IMR-90 (cell line): ENCODE results near the gene TBCD. TPM values are rescaled to one million over a fixed set of nuclear protein-coding genes. Genes with fewer than 3 reads are reported as not detected.

Source experiments
- ATAC-seq: fragments of 200-7000 bp; cut with Tn5 transposase; 2 replicates; pipeline ENCODE4 v1.9.1; 2020; ENCODE audit warnings: low read depth, mild to moderate bottlenecking, moderate library complexity
- BruUV-seq: library from RNA; stranded (reverse); fragments of 400-500 nt; replicated peaks from 2 replicates; lab custom pipeline; 2021; lab: Mats Ljungman, UMichigan
- CTCF ChIA-PET: fragments of 300-600 bp; formaldehyde crosslinking; extraction: SDS; loops from one replicate; lab custom pipeline; 2021; ENCODE audit warnings: antibody characterized with exemption; lab: Yijun Ruan, JAX
- POLR2A ChIA-PET: fragments of 300-600 bp; sonication (Branson Sonifier 250); formaldehyde crosslinking; loops from one replicate; lab custom pipeline; 2022; ENCODE audit warnings: antibody characterized with exemption; ENCODE audit not compliant: unreplicated experiment; lab: Charles Lee
- DNase-seq: peaks from one replicate; pipeline ENCODE4 v3.0.0; 2013
- H2AFZ ChIP-seq: replicated peaks from 2 replicates; pipeline ENCODE3; 2013; ENCODE audit warnings: low read length, mild to moderate bottlenecking; ENCODE audit not compliant: poor library complexity
- H2AK5ac ChIP-seq: 2 replicates; pipeline ENCODE4 v1.6.1; 2013; ENCODE audit warnings: low read depth, low read length, inconsistent platforms
- H2AK9ac ChIP-seq: replicated peaks from 2 replicates; pipeline ENCODE3; 2013; ENCODE audit warnings: mild to moderate bottlenecking, low read depth, low read length, moderate library complexity; ENCODE audit not compliant: poor library complexity
- H2BK120ac ChIP-seq: 2 replicates; pipeline ENCODE4 v1.6.1; 2013; ENCODE audit warnings: low read depth, low read length, inconsistent platforms
- H2BK15ac ChIP-seq: 3 replicates; pipeline ENCODE4 v1.6.1; 2013; ENCODE audit warnings: low read depth, low read length, inconsistent platforms
- H2BK20ac ChIP-seq: 2 replicates; pipeline ENCODE4 v1.6.1; 2013; ENCODE audit warnings: low read depth, mild to moderate bottlenecking, inconsistent platforms, low read length, moderate library complexity
- H2BK5ac ChIP-seq: 2 replicates; pipeline ENCODE4 v1.6.1; 2013; ENCODE audit warnings: mild to moderate bottlenecking, low read depth, low read length, inconsistent platforms; ENCODE audit not compliant: poor library complexity, severe bottlenecking
- H3K14ac ChIP-seq: replicated peaks from 2 replicates; pipeline ENCODE4 v1.6.1; 2013; ENCODE audit warnings: low read depth, low read length, inconsistent platforms
- H3K18ac ChIP-seq: 2 replicates; pipeline ENCODE4 v1.6.1; 2013; ENCODE audit warnings: low read depth, low read length, control low read depth
- H3K23ac ChIP-seq: 2 replicates; pipeline ENCODE4 v1.6.1; 2013; ENCODE audit warnings: low read depth, low read length, inconsistent platforms
- H3K27ac ChIP-seq: 2 replicates; pipeline ENCODE4 v1.5.1; 2013; ENCODE audit warnings: mild to moderate bottlenecking, control low read depth, low read length; ENCODE audit not compliant: insufficient read depth
- H3K27me3 ChIP-seq: 2 replicates; pipeline ENCODE4 v1.6.1; 2013; ENCODE audit warnings: low read length; ENCODE audit not compliant: control insufficient read depth, insufficient read depth
- H3K36me3 ChIP-seq: 2 replicates; pipeline ENCODE4 v1.6.1; 2013; ENCODE audit warnings: low read length, mixed read lengths; ENCODE audit not compliant: control insufficient read depth, insufficient read depth
- H3K4ac ChIP-seq: 2 replicates; pipeline ENCODE4 v1.6.1; 2013; ENCODE audit warnings: low read depth, low read length, inconsistent platforms
- H3K4me1 ChIP-seq: 2 replicates; pipeline ENCODE4 v1.6.1; 2013; ENCODE audit warnings: low read length, mixed read lengths; ENCODE audit not compliant: control insufficient read depth, insufficient read depth
- H3K4me2 ChIP-seq: 2 replicates; pipeline ENCODE4 v1.6.1; 2013; ENCODE audit warnings: low read depth, mild to moderate bottlenecking, control low read depth, low read length, moderate library complexity
- H3K4me3 ChIP-seq: 2 replicates; pipeline ENCODE4 v1.5.1; 2013; ENCODE audit warnings: low read depth, mild to moderate bottlenecking, control low read depth, low read length, moderate library complexity; ENCODE audit not compliant: insufficient read depth
- H3K56ac ChIP-seq: 2 replicates; pipeline ENCODE4 v1.6.1; 2013; ENCODE audit warnings: low read length, inconsistent platforms; ENCODE audit not compliant: insufficient read depth; ENCODE audit errors: extremely low read depth
- H3K79me1 ChIP-seq, 2 experiments: 2 replicates each; pipeline ENCODE4 v1.6.1; 2013; ENCODE audit warnings: low read length in 2 of 2, inconsistent platforms in 1 of 2, low read depth in 1 of 2
- H3K9ac ChIP-seq: 2 replicates; pipeline ENCODE4 v1.6.1; 2013; ENCODE audit warnings: low read depth, low read length, control low read depth
- H3K9me1 ChIP-seq: 2 replicates; pipeline ENCODE4 v1.6.1; 2013; ENCODE audit warnings: low read length, inconsistent platforms; ENCODE audit not compliant: insufficient read depth
- H3K9me3 ChIP-seq: 2 replicates; pipeline ENCODE4 v1.6.1; 2013; ENCODE audit warnings: low read length; ENCODE audit not compliant: control insufficient read depth, insufficient read depth
- H4K20me1 ChIP-seq: 2 replicates; pipeline ENCODE4 v1.6.1; 2013; ENCODE audit warnings: low read length, inconsistent platforms; ENCODE audit not compliant: insufficient read depth
- H4K5ac ChIP-seq: 2 replicates; pipeline ENCODE4 v1.6.1; 2013; ENCODE audit warnings: mild to moderate bottlenecking, low read depth, low read length, control low read depth
- H4K8ac ChIP-seq, 2 experiments: 2 replicates each; pipeline ENCODE4 v1.6.1; 2013; ENCODE audit warnings: low read depth in 2 of 2, low read length in 2 of 2, control low read depth in 1 of 2, inconsistent platforms in 1 of 2
- H4K91ac ChIP-seq: 2 replicates; pipeline ENCODE4 v1.6.1; 2013; ENCODE audit warnings: low read depth, low read length, inconsistent platforms; ENCODE audit not compliant: insufficient read depth
- BHLHE40 ChIP-seq: fragments of 150-350 bp; IDR thresholded peaks from 2 replicates; pipeline ENCODE4 v1.6.1; 2016; ENCODE audit warnings: mild to moderate bottlenecking, low read depth, low read length
- CEBPB ChIP-seq: IDR thresholded peaks from 2 replicates; pipeline ENCODE4 v1.6.1; 2012; ENCODE audit warnings: low read depth, low read length, improper control_type of control experiment
- CHD1 ChIP-seq: IDR thresholded peaks from 2 replicates; pipeline ENCODE4 v1.6.1; 2012; ENCODE audit warnings: low read depth, low read length, improper control_type of control experiment
- MAFK ChIP-seq: IDR thresholded peaks from 2 replicates; pipeline ENCODE4 v1.6.1; 2012; ENCODE audit warnings: low read depth, low read length, improper control_type of control experiment
- MAZ ChIP-seq: IDR thresholded peaks from 2 replicates; pipeline ENCODE4 v1.6.1; 2012; ENCODE audit warnings: low read depth, mild to moderate bottlenecking, low read length, improper control_type of control experiment, moderate library complexity, borderline replicate concordance
- NFE2L2 ChIP-seq: fragments of 150-350 bp; IDR thresholded peaks from 2 replicates; pipeline ENCODE4 v1.6.1; 2016; ENCODE audit warnings: low read depth, mild to moderate bottlenecking, low read length
- POLR2A ChIP-seq: IDR thresholded peaks from 2 replicates; pipeline ENCODE4 v1.6.1; 2012; ENCODE audit warnings: mild to moderate bottlenecking, low read depth, low read length
- RAD21 ChIP-seq: IDR thresholded peaks from 2 replicates; pipeline ENCODE4 v1.6.1; 2012; ENCODE audit warnings: low read length, improper control_type of control experiment
- RCOR1 ChIP-seq: IDR thresholded peaks from 2 replicates; pipeline ENCODE4 v1.6.1; 2012; ENCODE audit warnings: mild to moderate bottlenecking, low read length, improper control_type of control experiment; ENCODE audit not compliant: insufficient replicate concordance
- SMC3 ChIP-seq: fragments of 150-350 bp; IDR thresholded peaks from 2 replicates; pipeline ENCODE4 v1.6.1; 2016; ENCODE audit warnings: low read depth, mild to moderate bottlenecking, antibody characterized with exemption, low read length, moderate library complexity
- WGBS, 2 experiments: methylation state at CpG; one replicate each; pipeline versions ENCODE4 v1.1.5 to v1.1.7; 2013; ENCODE audit warnings: missing lambda C conversion rate in 2 of 2; ENCODE audit not compliant: insufficient read length in 1 of 2; ENCODE audit errors: extremely low coverage in 2 of 2; 5-methylcytosine and 5-hydroxymethylcytosine counted together
- dilution Hi-C: fragments of 300-500 bp; cut with HindIII; formaldehyde crosslinking; loops from one replicate; pipeline ENCODE4 v1.14.3; 2018; ENCODE audit warnings: low sequenced_read_pairs; ENCODE audit not compliant: unreplicated experiment
- in situ Hi-C: fragments of 300-500 bp; cut with MboI; formaldehyde crosslinking; loops from 3 replicates; pipeline ENCODE4 v1.14.3; 2019; ENCODE audit warnings: low sequenced_read_pairs, inconsistent platforms, mixed read lengths
- intact Hi-C: fragments of 100-400 bp; cut with micrococcal nuclease; formaldehyde crosslinking; loops from 2 replicates; pipeline ENCODE4 v1.10.0; 2022
- polyA plus RNA-seq, 3 experiments: library from polyadenylated mRNA; depleted of rRNA; stranded (reverse); fragments of >200 nt; gene quantifications; 2 replicates each; pipeline ENCODE4 v1.2.3, GENCODE V29; 2012; ENCODE audit warnings: low replicate concordance in 1 of 3
- total RNA-seq: library from RNA; depleted of rRNA; stranded (reverse); fragments of >200 nt; gene quantifications from 2 replicates; pipeline ENCODE4 v1.2.3, GENCODE V29; 2012
- TF ChIP-seq, protein P1 (sequence below): fragments of 150-350 bp; IDR thresholded peaks from 2 replicates; pipeline ENCODE4 v1.6.1; 2017; ENCODE audit warnings: mild to moderate bottlenecking, antibody characterized with exemption, low read length, low read depth
- TF ChIP-seq, protein P2 (sequence below): fragments of 150-350 bp; IDR thresholded peaks from 2 replicates; pipeline ENCODE4 v1.6.1; 2016; ENCODE audit warnings: low read depth, mild to moderate bottlenecking, low read length, moderate library complexity, borderline replicate concordance

TBCD gene
- total and polyA plus RNA-seq, 2 of the 4 experiments (the other 2 are of a cell fraction): 21.9 to 54.5 TPM

GRCh38 chr17:82820278-82821251, 68.7 kb downstream of the TBCD start (continued):
- no peak for TF ChIP-seq SMC3

GRCh38 chr17:82821554-82821953, 69.7 kb downstream of the TBCD start:
- BruUV-seq: no TSS peak
- WGBS, 2 experiments: no CpG with 5 or more reads among the region's 2 CpGs
- TF ChIP-seq RAD21 (no peak), CEBPB (no peak), NFE2L2 (no peak), SMC3 (no peak), MAFK (no peak), BHLHE40 (no peak), CHD1 (no peak), RCOR1 (no peak), MAZ (no peak), POLR2A (no peak)
- TF ChIP-seq, protein P1, sequence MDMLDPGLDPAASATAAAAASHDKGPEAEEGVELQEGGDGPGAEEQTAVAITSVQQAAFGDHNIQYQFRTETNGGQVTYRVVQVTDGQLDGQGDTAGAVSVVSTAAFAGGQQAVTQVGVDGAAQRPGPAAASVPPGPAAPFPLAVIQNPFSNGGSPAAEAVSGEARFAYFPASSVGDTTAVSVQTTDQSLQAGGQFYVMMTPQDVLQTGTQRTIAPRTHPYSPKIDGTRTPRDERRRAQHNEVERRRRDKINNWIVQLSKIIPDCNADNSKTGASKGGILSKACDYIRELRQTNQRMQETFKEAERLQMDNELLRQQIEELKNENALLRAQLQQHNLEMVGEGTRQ: no peak
- TF ChIP-seq, protein P2, sequence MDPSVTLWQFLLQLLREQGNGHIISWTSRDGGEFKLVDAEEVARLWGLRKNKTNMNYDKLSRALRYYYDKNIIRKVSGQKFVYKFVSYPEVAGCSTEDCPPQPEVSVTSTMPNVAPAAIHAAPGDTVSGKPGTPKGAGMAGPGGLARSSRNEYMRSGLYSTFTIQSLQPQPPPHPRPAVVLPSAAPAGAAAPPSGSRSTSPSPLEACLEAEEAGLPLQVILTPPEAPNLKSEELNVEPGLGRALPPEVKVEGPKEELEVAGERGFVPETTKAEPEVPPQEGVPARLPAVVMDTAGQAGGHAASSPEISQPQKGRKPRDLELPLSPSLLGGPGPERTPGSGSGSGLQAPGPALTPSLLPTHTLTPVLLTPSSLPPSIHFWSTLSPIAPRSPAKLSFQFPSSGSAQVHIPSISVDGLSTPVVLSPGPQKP: no peak

More at GRCh38 chr17:82821554-82821953, 69.7 kb downstream of the TBCD start:
- H3K9me3 ChIP-seq: peaks cover 14% of the 10 kb centered on the region
- H3K36me3 ChIP-seq: peaks cover 12% of the 10 kb centered on the region
- no peak overlapping the region for H4K8ac ChIP-seq
- H2AK9ac ChIP-seq: no peak overlapping the region
- H2BK15ac ChIP-seq: no peak overlapping the region
- H3K4me1 ChIP-seq: no peaks in the 10 kb centered on the region; the same call in 1 of the 2 replicates
- no peak overlapping the region for H3K23ac ChIP-seq
- H3K79me1 ChIP-seq: peaks cover 6 to 30% of the 10 kb centered on the region in 2 experiments; a peak in 3 of 4 replicates
- H3K4me3 ChIP-seq: no peak overlapping the region
- ChIA-PET CTCF (no interaction called here), POLR2A (no interaction called here)
- ATAC-seq (no peak), DNase-seq (no peak)
- H3K27me3 ChIP-seq: no peaks in the 10 kb centered on the region
- in situ Hi-C loops: no loop called here
- H3K9ac ChIP-seq: no peak overlapping the region
- peaks cover 8% of the 10 kb centered on the region; the same call in 1 of the 2 replicates for H3K9me1 ChIP-seq
- no peak overlapping the region for H3K14ac ChIP-seq
- no peak overlapping the region for H2AK5ac ChIP-seq
- no peaks in the 10 kb centered on the region; the same call in 1 of the 2 replicates for H4K20me1 ChIP-seq
- H4K91ac ChIP-seq: no peak overlapping the region
- no peak overlapping the region for H3K18ac ChIP-seq
- H4K5ac ChIP-seq: no peak overlapping the region
- no peak overlapping the region for H3K4me2 ChIP-seq
- H2BK20ac ChIP-seq: no peak overlapping the region
- no peak overlapping the region for H2BK5ac ChIP-seq
- H2AFZ ChIP-seq: no peak overlapping the region
- H3K56ac ChIP-seq: no peak overlapping the region
- dilution Hi-C loops: no loop called here
- intact Hi-C loops: no loop called here
- no peak overlapping the region for H2BK120ac ChIP-seq
- H3K27ac ChIP-seq: no peak overlapping the region
- H3K4ac ChIP-seq: no peak overlapping the region
